ENCODE measurements around the gene PRDM11. TPM values are rescaled to one million over a fixed set of nuclear protein-coding genes. Genes with fewer than 3 reads are reported as not detected.

The PRDM11 gene
- total RNA-seq, 2 experiments from 2014 or later: 2.5 to 3.4 TPM

DNA sequence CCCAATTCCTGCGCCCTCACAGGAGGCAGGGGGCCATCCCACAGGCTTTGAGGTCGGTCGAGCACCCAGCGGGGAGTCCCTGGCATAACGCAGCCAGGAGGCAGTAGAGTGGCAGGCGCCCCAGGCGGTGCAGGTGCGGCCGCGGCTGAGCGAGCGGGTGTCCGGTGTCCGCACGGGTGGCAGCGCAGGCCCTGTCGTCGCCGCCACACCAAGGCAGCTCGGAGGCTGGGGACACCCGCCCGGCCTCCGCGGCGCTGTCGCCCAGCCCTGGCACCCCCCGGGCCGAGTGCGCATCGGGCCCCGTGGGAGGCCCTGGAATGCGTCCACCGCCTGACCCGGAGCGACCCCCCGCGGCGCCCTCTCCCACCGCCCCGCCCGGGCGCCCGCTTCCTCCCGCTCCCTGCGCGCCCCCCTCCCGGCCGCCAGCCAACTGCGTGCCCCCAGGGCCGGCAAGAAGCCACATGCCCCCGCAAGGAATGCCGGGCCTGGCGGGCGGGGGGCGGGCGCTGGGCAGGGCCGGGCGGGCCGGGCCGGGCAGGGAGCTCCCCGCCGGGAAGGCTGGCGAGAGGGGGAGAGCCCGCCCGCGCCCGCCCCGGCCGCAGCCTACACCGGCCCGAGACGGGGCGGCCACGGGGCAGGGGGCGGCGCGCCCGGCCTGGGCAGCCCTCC is 33.9 kb downstream of the PRDM11 start:
- Histone ChIP-seq H3K36me3 (ENCODE audit: insufficient read depth, low read length) (peaks cover 17% of the 10 kb centered on the region), H3K27me3 (ENCODE audit: control insufficient read depth in 1 of 2, insufficient read depth in 2 of 2, low read length in 2 of 2) (peaks cover 15 to 21% of the 10 kb centered on the region in 2 experiments), H3K27ac (ENCODE audit: low read depth in 1 of 2, low read length in 2 of 2) (no peak overlapping the region), H3K9me3 (ENCODE audit: control insufficient read depth in 1 of 2, insufficient read depth in 1 of 2, low read length in 2 of 2) (no peaks in the 10 kb centered on the region), H3K4me3 (ENCODE audit: low read length) (peak overlapping the region; percentile 6), H3K4me1 (ENCODE audit: insufficient read depth, low read length) (peaks cover 13% of the 10 kb centered on the region)
- H3K9me3 Mint-ChIP-seq: no peaks in the 10 kb centered on the region
- H3K36me3 Mint-ChIP-seq (ENCODE audit: low read depth): peaks cover 4% of the 10 kb centered on the region
- TF ChIP-seq, protein P1, sequence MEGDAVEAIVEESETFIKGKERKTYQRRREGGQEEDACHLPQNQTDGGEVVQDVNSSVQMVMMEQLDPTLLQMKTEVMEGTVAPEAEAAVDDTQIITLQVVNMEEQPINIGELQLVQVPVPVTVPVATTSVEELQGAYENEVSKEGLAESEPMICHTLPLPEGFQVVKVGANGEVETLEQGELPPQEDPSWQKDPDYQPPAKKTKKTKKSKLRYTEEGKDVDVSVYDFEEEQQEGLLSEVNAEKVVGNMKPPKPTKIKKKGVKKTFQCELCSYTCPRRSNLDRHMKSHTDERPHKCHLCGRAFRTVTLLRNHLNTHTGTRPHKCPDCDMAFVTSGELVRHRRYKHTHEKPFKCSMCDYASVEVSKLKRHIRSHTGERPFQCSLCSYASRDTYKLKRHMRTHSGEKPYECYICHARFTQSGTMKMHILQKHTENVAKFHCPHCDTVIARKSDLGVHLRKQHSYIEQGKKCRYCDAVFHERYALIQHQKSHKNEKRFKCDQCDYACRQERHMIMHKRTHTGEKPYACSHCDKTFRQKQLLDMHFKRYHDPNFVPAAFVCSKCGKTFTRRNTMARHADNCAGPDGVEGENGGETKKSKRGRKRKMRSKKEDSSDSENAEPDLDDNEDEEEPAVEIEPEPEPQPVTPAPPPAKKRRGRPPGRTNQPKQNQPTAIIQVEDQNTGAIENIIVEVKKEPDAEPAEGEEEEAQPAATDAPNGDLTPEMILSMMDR (IDR thresholded peaks at IDR 0.05): no peak
- ATAC-seq (ENCODE audit: poor library complexity) (no peak), DNase-seq (peak in 1 of 14 experiments; percentile 19)
- ChIA-PET POLR2A (no interaction called here), CTCF (no interaction called here)
- intact Hi-C loops (cut with DNase I, micrococcal nuclease): no loop called here
- peaks cover 35% of the 10 kb centered on the region for H3K27me3 Mint-ChIP-seq
- no peak overlapping the region for H3K27ac Mint-ChIP-seq
- H3K4me1 Mint-ChIP-seq (ENCODE audit: low read depth): peaks cover 21% of the 10 kb centered on the region
- H3K4me3 Mint-ChIP-seq: peak overlapping the region; percentile 72

DNA sequence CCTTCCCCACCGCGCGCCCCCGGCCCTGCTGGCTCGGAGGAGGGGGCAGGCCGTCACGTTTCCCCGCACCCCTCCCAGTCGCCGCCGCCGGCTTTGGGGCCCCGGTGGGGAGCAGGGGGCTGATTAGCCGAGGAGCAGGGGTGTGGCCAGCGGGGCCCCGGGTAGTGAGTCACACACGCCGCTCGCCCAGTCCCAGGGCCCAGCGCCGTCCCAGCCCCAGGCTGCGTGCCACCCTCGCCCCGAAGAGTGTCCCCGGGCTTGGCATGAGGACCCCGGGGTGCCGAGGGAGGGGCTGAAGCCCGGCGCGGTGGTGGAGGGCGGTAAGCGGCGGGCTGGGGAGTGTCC is 34.4 kb downstream of the PRDM11 start:
- Histone ChIP-seq H3K9me3 (ENCODE audit: control insufficient read depth in 1 of 2, insufficient read depth in 1 of 2, low read length in 2 of 2) (no peaks in the 10 kb centered on the region), H3K27ac (ENCODE audit: low read depth in 1 of 2, low read length in 2 of 2) (no peak overlapping the region), H3K27me3 (ENCODE audit: control insufficient read depth in 1 of 2, insufficient read depth in 2 of 2, low read length in 2 of 2) (peaks cover 15 to 21% of the 10 kb centered on the region in 2 experiments), H3K4me1 (ENCODE audit: insufficient read depth, low read length) (peaks cover 13% of the 10 kb centered on the region), H3K36me3 (ENCODE audit: insufficient read depth, low read length) (peaks cover 17% of the 10 kb centered on the region), H3K4me3 (ENCODE audit: low read length) (no peak overlapping the region)
- ChIA-PET CTCF (no interaction called here), POLR2A (no interaction called here)
- Mint-ChIP-seq H3K27ac (no peak overlapping the region), H3K36me3 (ENCODE audit: low read depth) (peaks cover 4% of the 10 kb centered on the region), H3K4me3 (no peak overlapping the region), H3K27me3 (peaks cover 34% of the 10 kb centered on the region), H3K4me1 (ENCODE audit: low read depth) (peaks cover 21% of the 10 kb centered on the region), H3K9me3 (no peaks in the 10 kb centered on the region)
- ATAC-seq (ENCODE audit: poor library complexity): peak; percentile 65
- DNase-seq: peak in 9 of 14 experiments; percentile 6 to 51 (median 13)
- intact Hi-C loops (cut with DNase I, micrococcal nuclease): no loop called here
- TF ChIP-seq, protein P1 (IDR thresholded peaks at IDR 0.05): no peak

DNA sequence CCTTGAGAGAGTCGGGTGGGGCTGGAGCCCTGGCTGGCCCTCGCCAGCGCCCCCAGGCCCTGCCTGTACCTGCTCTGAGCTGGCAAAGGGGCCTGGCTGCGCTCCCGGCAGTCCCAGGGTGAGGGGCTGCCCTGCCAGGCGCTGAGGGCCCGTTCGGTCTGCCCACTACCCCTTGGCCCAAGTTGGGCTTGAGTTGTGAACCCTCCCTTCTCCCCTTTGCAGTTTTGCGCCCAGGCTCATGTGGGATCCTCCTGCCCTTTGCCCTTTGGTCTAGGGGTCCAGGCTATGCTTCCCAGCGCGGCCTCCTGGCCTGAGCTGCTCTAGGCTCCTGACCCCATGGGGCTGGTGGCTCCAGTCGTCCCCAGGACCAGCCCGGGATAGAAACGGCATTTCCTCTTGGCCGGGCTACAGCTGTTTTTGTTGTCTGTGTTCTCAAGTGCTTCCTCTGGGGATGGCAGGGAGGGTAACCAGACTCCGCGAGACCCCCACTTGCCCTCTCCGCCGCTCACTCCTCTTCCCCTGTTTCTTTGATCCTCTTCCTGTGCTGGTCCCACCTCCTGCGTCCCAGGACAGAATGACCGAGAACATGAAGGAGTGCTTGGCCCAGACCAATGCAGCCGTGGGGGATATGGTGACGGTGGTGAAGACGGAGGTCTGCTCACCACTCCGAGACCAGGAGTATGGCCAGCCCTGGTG is 34.9 kb downstream of the PRDM11 start:
- no peak for ATAC-seq (ENCODE audit: poor library complexity)
- Histone ChIP-seq H3K4me1 (ENCODE audit: insufficient read depth, low read length) (peaks cover 13% of the 10 kb centered on the region), H3K27me3 (ENCODE audit: control insufficient read depth in 1 of 2, insufficient read depth in 2 of 2, low read length in 2 of 2) (peaks cover 15 to 21% of the 10 kb centered on the region in 2 experiments), H3K9me3 (ENCODE audit: control insufficient read depth in 1 of 2, insufficient read depth in 1 of 2, low read length in 2 of 2) (no peaks in the 10 kb centered on the region), H3K27ac (ENCODE audit: low read depth in 1 of 2, low read length in 2 of 2) (no peak overlapping the region), H3K4me3 (ENCODE audit: low read length) (no peak overlapping the region), H3K36me3 (ENCODE audit: insufficient read depth, low read length) (peaks cover 17% of the 10 kb centered on the region)
- intact Hi-C loops (cut with DNase I, micrococcal nuclease): no loop called here
- Mint-ChIP-seq H3K9me3 (no peaks in the 10 kb centered on the region), H3K27ac (no peak overlapping the region), H3K36me3 (ENCODE audit: low read depth) (peaks cover 4% of the 10 kb centered on the region), H3K27me3 (peaks cover 34% of the 10 kb centered on the region), H3K4me3 (no peak overlapping the region), H3K4me1 (ENCODE audit: low read depth) (peaks cover 21% of the 10 kb centered on the region)
- ChIA-PET CTCF (no interaction called here), POLR2A (no interaction called here)
- TF ChIP-seq, protein P1 (IDR thresholded peaks at IDR 0.05): no peak
- DNase-seq: no peak
